HG03108 (cell line): ENCODE results near the gene ME3.

Source experiments
- ATAC-seq: cut with Tn5 transposase; IDR thresholded peaks from one replicate; pipeline ENCODE4 v1.9.1; 2021; ENCODE audit warnings: moderate library complexity; ENCODE audit not compliant: unreplicated experiment

The ME3 gene

DNA sequence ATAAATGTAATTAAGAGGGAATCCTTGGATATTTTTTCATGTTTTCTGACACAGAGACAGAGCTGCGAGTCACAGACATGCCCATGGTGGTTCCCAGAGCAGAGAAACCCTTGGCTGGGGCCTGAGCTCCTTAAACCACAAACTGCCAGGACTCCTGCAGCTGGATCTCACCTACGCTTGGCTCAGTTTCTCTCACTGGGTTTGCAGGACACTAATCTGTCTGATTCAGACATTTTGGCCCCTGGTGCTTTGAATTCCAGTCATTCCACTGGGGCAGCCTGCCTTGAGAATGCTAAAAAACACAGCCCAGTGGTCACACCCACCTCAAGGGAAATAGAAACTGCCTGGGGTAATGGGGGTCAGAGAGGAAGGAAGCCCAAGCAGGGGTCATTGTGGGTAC is 175.1 kb downstream of the ME3 start:
- no peak for ATAC-seq

DNA sequence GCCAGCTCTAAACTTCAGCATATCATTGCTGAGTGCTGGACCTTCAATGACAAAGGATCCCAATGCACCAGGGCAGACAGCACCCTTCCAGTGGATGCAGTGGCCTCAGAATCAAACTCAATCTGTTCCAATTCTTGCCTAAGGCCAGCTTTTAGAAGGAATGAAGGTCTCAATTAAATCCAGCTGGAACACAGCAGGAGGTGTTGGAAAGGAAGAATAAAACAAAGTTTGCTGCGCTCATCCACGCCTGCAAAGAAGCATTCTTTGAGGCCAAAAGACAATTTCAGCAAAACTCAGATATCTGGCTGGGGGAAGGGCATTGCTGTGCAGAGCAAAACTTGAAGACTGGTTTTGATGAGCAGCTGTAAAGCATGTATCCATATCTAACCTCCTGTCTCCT is 177.1 kb downstream of the ME3 start:
- ATAC-seq: no peak

GRCh38 chr11:86492370-86493010 is 179.9 kb downstream of the ME3 start:
- no peak for ATAC-seq

DNA sequence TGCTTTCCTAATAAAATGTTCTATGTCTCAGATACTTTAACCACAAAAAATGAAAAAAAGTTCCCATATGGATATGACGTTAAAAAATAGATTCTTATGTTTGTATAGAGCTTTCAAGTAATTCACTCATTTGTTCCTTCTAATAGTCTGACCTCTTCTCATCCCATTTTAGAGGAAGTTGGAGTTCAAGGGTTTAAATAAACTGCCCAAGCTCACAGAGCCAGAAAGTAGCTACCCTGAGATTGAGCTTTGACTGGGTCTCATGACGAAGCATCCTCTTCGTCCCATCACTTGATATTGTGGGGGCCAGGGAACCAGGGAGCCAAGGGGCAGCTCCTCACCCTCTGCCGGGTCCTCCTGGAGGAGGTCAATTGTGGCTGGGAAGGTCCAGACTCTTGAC is 181.4 kb downstream of the ME3 start:
- no peak for ATAC-seq

DNA sequence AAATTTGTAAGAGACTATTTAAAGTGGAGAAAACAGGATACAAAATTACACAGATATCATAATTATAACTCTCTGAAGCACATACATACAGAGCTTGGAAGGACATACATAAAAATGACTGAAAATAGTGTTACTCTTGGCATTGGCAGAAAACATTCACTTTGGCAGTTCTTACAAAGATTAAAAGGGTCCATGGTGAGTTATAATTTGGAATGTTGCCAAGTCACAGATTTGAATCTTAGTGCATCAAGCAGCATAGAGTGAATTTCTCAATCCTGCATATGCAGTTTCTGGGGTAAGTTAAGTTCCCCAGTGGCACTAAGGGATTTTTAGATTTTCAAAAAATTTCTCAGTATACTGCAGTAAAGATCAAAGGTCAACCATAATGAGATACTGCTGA is 181.8 kb downstream of the ME3 start:
- no peak for ATAC-seq

GRCh38 chr11:86489442-86489841 is 183.0 kb downstream of the ME3 start:
- ATAC-seq: no peak

GRCh38 chr11:86488553-86488952 is 183.9 kb downstream of the ME3 start:
- ATAC-seq: no peak

DNA sequence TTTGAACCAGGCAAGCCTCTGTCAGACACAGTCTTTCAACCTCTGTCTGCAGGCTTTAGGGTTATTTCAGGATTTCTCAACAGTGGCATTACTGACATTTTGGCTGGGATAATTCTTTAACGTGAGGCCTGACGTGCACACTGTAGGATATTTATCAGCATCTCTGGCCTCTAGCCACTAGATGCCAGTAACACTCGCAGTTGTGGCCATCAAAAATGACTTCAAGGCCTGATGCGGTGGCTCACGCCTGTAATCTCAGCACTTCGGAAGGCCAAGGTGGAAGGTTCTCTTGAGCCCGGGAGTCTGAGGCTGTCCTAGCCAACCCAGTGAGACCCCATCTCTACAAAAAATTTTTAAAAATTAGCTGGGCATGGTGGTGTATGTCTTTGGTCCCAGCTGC is 184.7 kb downstream of the ME3 start:
- ATAC-seq: no peak

GRCh38 chr11:86486261-86487030 is 186.0 kb downstream of the ME3 start:
- no peak for ATAC-seq

DNA sequence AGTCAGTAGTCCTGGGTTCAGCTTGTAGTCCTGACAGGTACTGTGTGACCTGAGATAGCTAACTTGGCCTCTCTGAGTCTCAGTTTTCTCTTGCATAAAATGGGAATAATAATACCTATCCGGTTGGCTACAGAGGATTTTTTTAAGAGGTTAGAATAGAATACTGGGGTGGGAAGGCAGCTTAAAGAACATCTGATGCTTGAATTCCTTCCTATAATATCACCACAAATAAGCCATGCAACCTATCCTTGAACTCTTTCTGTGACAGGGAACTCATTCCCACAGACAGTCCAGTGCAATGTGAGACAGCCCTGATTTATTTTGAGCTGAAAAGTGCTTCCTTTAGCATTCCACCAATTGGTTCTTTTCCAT is 187.6 kb downstream of the ME3 start:
- ATAC-seq: no peak

GRCh38 chr11:86483940-86484794 is 188.2 kb downstream of the ME3 start:
- ATAC-seq: no peak

DNA sequence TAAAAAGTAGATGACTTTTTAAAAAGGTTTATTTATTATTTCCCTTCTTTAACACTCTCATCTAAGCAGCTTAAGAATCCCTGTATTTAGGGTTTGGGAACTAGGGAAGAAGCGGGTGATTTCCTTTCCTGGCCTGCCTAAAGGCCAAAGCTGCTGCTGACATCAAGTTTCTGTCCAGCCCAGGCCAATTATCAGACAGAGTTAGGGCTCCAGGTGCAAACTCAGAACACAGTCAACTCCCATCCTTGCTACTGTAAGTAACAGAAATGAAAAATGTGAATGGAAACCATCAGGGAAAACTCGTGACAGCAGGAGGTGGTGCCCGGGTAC is 188.8 kb downstream of the ME3 start:
- ATAC-seq: no peak

- ATAC-seq: no peak
These were observed 189.7 kb downstream of the ME3 start for GRCh38 chr11:86482692-86483091.

GRCh38 chr11:86481399-86481798 is 191.0 kb downstream of the ME3 start:
- ATAC-seq: no peak

GRCh38 chr11:86478348-86478747 is 194.1 kb downstream of the ME3 start:
- no peak for ATAC-seq

- no peak for ATAC-seq
These were observed 194.8 kb downstream of the ME3 start for GRCh38 chr11:86477495-86478155.

GRCh38 chr11:86476109-86476861 is 196.1 kb downstream of the ME3 start:
- no peak for ATAC-seq

DNA sequence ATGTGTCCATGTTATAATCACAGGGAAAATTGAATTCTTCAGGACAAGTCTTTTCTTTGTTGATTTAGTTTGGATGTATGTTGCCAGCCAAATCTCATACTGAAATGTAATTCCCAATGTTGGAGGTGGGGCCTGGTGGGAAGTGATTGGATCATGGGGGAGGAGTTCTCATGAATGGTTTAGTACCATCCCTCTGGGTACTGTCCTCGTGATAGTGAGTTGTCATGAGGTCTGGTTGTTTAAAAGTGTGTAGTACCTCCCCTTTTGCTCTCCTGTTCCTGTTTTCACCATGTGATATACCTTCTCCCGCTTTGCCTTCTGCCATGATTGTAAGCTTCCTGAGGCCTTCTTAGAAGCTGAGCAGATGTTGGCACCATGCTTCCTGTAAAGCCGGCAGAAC is 197.4 kb downstream of the ME3 start:
- ATAC-seq: no peak

GRCh38 chr11:86473991-86474833 is 198.2 kb downstream of the ME3 start:
- no peak for ATAC-seq
